HCT116 (cell line): Measurements from ENCODE around the gene RAD21L1. TPM values are rescaled to one million over a fixed set of nuclear protein-coding genes. Genes with fewer than 3 reads are reported as not detected.

Source experiments
- ATAC-seq: fragments of 200-7000 bp; cut with Tn5 transposase; 2 replicates; pipeline ENCODE4 v1.9.1; 2020; ENCODE audit warnings: mild to moderate bottlenecking, moderate library complexity
- BruUV-seq: library from RNA; stranded (reverse); fragments of 400-500 nt; replicated peaks from 2 replicates; lab custom pipeline; 2021; lab: Mats Ljungman, UMichigan
- CTCF ChIA-PET: fragments of 300-600 bp; sonication (Branson Sonifier 250); formaldehyde crosslinking; loops from one replicate; lab custom pipeline; 2021; ENCODE audit warnings: antibody characterized with exemption; lab: Charles Lee
- POLR2A ChIA-PET: fragments of 300-600, 350-600 bp; sonication (Branson Sonifier 250); formaldehyde crosslinking; loops from one replicate; lab custom pipeline; 2021; ENCODE audit warnings: antibody characterized with exemption; lab: Charles Lee
- RAD21 ChIA-PET, 2 experiments: fragments of 300-600 bp; sonication (Branson Sonifier 250); formaldehyde crosslinking; loops; one replicate each; lab custom pipeline; 2023; ENCODE audit warnings: low total read pairs in 2 of 2; ENCODE audit not compliant: uncharacterized antibody in 2 of 2, unreplicated experiment in 2 of 2, low non-redundant PET in 1 of 2; lab: Charles Lee
- DNase-seq: peaks from one replicate; pipeline ENCODE4 v3.0.0-alpha.2; 2010; ENCODE audit warnings: low read depth, low spot score
- H2AFZ ChIP-seq: fragments of 200-600 bp; shearing (Covaris generic), sonication (generic); 2 replicates; pipeline ENCODE4 v1.6.1; 2017; ENCODE audit warnings: low read depth, mixed run types, mixed read lengths, antibody characterized with exemption, low read length; ENCODE audit not compliant: poor library complexity, severe bottlenecking
- H3K27ac ChIP-seq: 2 replicates; pipeline ENCODE4 v1.5.1; 2012; ENCODE audit warnings: low read depth, low read length
- H3K27me3 ChIP-seq: fragments of 200-600 bp; sonication (generic); 2 replicates; pipeline ENCODE4 v1.6.1; 2016; ENCODE audit warnings: mixed run types, low read length, mixed read lengths; ENCODE audit not compliant: insufficient read depth
- H3K36me3 ChIP-seq, 2 experiments: fragments of 200-500 bp in 1 of 2; fragments of 200-600 bp in 1 of 2; sonication (Bioruptor generic) in 1 of 2; sonication (generic) in 1 of 2; 2 replicates each; pipeline versions ENCODE4 v1.5.1 to v1.6.1; 2014 to 2016; ENCODE audit warnings: low read length in 2 of 2, inconsistent platforms in 1 of 2, mixed read lengths in 1 of 2, mixed run types in 1 of 2; ENCODE audit not compliant: insufficient read depth in 2 of 2, control insufficient read depth in 1 of 2
- H3K4me1 ChIP-seq, 2 experiments: fragments of 200-600 bp in 1 of 2; sonication (generic) in 1 of 2; 2 replicates each; pipeline versions ENCODE4 v1.5.1 to v1.6.1; 2012 to 2017; ENCODE audit warnings: low read length in 2 of 2, inconsistent platforms in 1 of 2, mild to moderate bottlenecking in 1 of 2, mixed read lengths in 1 of 2, mixed run types in 1 of 2, moderate library complexity in 1 of 2; ENCODE audit not compliant: insufficient read depth in 2 of 2, control insufficient read depth in 1 of 2
- H3K4me2 ChIP-seq: fragments of 200-600 bp; sonication (generic); 2 replicates; pipeline ENCODE4 v1.6.1; 2017; ENCODE audit warnings: mixed run types, low read length, mixed read lengths
- H3K4me3 ChIP-seq, 2 experiments: fragments of 200-600 bp in 1 of 2; sonication (generic) in 1 of 2; replicated peaks in 1 of 2; 2 replicates each; pipeline ENCODE4 v1.5.1; 2011 to 2016; ENCODE audit warnings: low read length in 2 of 2, control low read depth in 1 of 2, low read depth in 1 of 2, mild to moderate bottlenecking in 1 of 2, mixed read lengths in 1 of 2, mixed run types in 1 of 2
- H3K79me2 ChIP-seq: fragments of 200-600 bp; sonication (generic); 2 replicates; pipeline ENCODE4 v1.6.1; 2017; ENCODE audit warnings: mild to moderate bottlenecking, mixed run types, low read length, moderate library complexity, mixed read lengths; ENCODE audit not compliant: insufficient read depth
- H3K9ac ChIP-seq: fragments of 200-600 bp; sonication (generic); 2 replicates; pipeline ENCODE4 v1.6.1; 2016; ENCODE audit warnings: low read length, mixed read lengths
- H3K9me2 ChIP-seq: fragments of 200-600 bp; sonication (generic), shearing (Covaris generic); 2 replicates; pipeline ENCODE4 v1.6.1; 2017; ENCODE audit warnings: mixed run types, mild to moderate bottlenecking, moderate library complexity; ENCODE audit not compliant: insufficient read depth
- H3K9me3 ChIP-seq, 2 experiments: fragments of 200-500 bp in 1 of 2; fragments of 200-600 bp in 1 of 2; sonication (Bioruptor generic) in 1 of 2; sonication (generic) in 1 of 2; 2 replicates each; pipeline ENCODE4 v1.6.1; 2014 to 2017; ENCODE audit warnings: low read length in 2 of 2, mixed read lengths in 2 of 2, inconsistent platforms in 1 of 2, low read depth in 1 of 2, mild to moderate bottlenecking in 1 of 2, mixed run types in 1 of 2, moderate library complexity in 1 of 2; ENCODE audit not compliant: control insufficient read depth in 1 of 2, insufficient read depth in 1 of 2
- H4K20me1 ChIP-seq: fragments of 200-600 bp; sonication (generic), shearing (Covaris generic); 2 replicates; pipeline ENCODE4 v1.6.1; 2017; ENCODE audit warnings: mixed run types, mild to moderate bottlenecking, moderate library complexity; ENCODE audit not compliant: insufficient read depth
- EGR1 ChIP-seq: IDR thresholded peaks from 2 replicates; pipeline ENCODE4 v1.6.1; 2012; ENCODE audit warnings: low read depth
- ELF1 ChIP-seq: IDR thresholded peaks from 2 replicates; pipeline ENCODE4 v1.6.1; 2012; ENCODE audit warnings: low read depth, borderline replicate concordance
- EZH2phosphoT487 ChIP-seq: fragments of 200-600 bp; IDR thresholded peaks from 2 replicates; pipeline ENCODE4 v1.6.1; 2018; ENCODE audit warnings: antibody characterized with exemption, borderline replicate concordance
- FOSL1 ChIP-seq: IDR thresholded peaks from 2 replicates; pipeline ENCODE4 v1.6.1; 2012; ENCODE audit warnings: low read depth
- JUND ChIP-seq: IDR thresholded peaks from 2 replicates; pipeline ENCODE4 v1.6.1; 2012
- RAD21 ChIP-seq: IDR thresholded peaks from 2 replicates; pipeline ENCODE4 v1.6.1; 2012; ENCODE audit warnings: low read depth, mild to moderate bottlenecking
- SP1 ChIP-seq: IDR thresholded peaks from 2 replicates; pipeline ENCODE4 v1.6.1; 2012; ENCODE audit warnings: low read depth
- SRF ChIP-seq: IDR thresholded peaks from 2 replicates; pipeline ENCODE4 v1.6.1; 2012; ENCODE audit warnings: low read depth
- TCF7L2 ChIP-seq: IDR thresholded peaks from 2 replicates; pipeline ENCODE4 v1.7.0; 2011; ENCODE audit warnings: borderline replicate concordance, inconsistent platforms; ENCODE audit not compliant: insufficient read depth, insufficient read length; ENCODE audit errors: extremely low read depth
- YY1 ChIP-seq: IDR thresholded peaks from 2 replicates; pipeline ENCODE4 v1.6.1; 2011; ENCODE audit warnings: low read length, low read depth, moderate library complexity, mild to moderate bottlenecking; ENCODE audit not compliant: insufficient replicate concordance; ENCODE audit errors: extremely low read depth
- ZFX ChIP-seq: fragments of 450-650 bp; IDR thresholded peaks from 2 replicates; pipeline ENCODE4 v1.6.1; 2017
- intact Hi-C: fragments of 100-400 bp; cut with micrococcal nuclease; formaldehyde crosslinking; loops from 2 replicates; pipeline ENCODE4 v1.10.0; 2022
- total RNA-seq: library from RNA; stranded (reverse); gene quantifications from one replicate; pipeline ENCODE4 v1.2.1, GENCODE V29; 2021; ENCODE audit not compliant: unreplicated experiment
- TF ChIP-seq, protein P1 (sequence below): IDR thresholded peaks from 2 replicates; pipeline ENCODE4 v1.6.1; 2012
- TF ChIP-seq, protein P2 (sequence below), 3 experiments: fragments of 200-600 bp in 1 of 3; sonication (generic) in 1 of 3; IDR thresholded peaks in 2 of 3; conservative IDR thresholded peaks in 1 of 3; 2 replicates each; pipeline ENCODE4 v1.5.1; 2012 to 2017; ENCODE audit warnings: low read depth in 2 of 3, low read length in 2 of 3, antibody characterized with exemption in 1 of 3, borderline replicate concordance in 1 of 3, control low read depth in 1 of 3, mild to moderate bottlenecking in 1 of 3, mixed read lengths in 1 of 3, mixed run types in 1 of 3, moderate library complexity in 1 of 3; ENCODE audit not compliant: insufficient read depth in 1 of 3
- TF ChIP-seq, protein P3 (sequence below): IDR thresholded peaks from 2 replicates; pipeline ENCODE4 v1.6.1; 2012

Gene RAD21L1
- total RNA-seq, 1 experiment from 2014 or later = 0.17 TPM

DNA sequence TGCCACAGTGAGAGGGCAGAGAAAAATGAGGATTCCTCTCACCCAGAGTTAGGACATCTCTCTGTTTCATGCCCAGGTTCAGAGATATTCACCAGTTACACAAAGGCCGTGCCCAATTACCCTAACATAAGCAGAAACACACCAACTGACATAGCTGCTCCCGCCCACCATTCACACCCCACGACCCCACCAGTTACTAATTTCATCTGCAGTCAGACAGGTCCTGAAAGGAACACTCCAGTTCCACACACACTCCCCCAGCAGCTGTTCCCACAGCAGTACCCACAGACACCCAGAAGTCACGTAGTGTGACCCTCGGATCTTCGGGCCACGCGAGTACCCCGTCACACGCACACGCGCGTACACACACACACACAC lies 41.6 kb upstream of the RAD21L1 start:
- no peak for ATAC-seq
- intact Hi-C loops = loop anchor here (10.0 kb wide), 1 partner anchor 369 kb away; no protein-coding TSS in a partner anchor
- POLR2A ChIA-PET = no interaction called here
- peaks cover under 1% of the 10 kb centered on the region; the same call in 1 of the 2 replicates for H3K27me3 ChIP-seq
- no peaks in the 10 kb centered on the region for H3K79me2 ChIP-seq
- H3K27ac ChIP-seq = no peak overlapping the region; the same call in 1 of the 2 replicates
- BruUV-seq = no TSS peak
- no peaks in the 10 kb centered on the region for H4K20me1 ChIP-seq
- H3K36me3 ChIP-seq = no peaks in the 10 kb centered on the region
- no peaks in the 10 kb centered on the region for H3K9me3 ChIP-seq
- H3K4me3 ChIP-seq = peak overlapping the region; percentile 51 to 59
- H3K9me2 ChIP-seq = no peaks in the 10 kb centered on the region
- no peak for DNase-seq
- RAD21 ChIA-PET = no interaction called here
- peak overlapping the region; percentile 58; the same call in 1 of the 2 replicates for H3K9ac ChIP-seq
- CTCF ChIA-PET = interaction anchor here (1.4 kb wide), 1 partner anchor 253 kb away, joined by 3 read pairs; no protein-coding TSS in a partner anchor
- no peak overlapping the region for H2AFZ ChIP-seq
- TF ChIP-seq, protein P1, sequence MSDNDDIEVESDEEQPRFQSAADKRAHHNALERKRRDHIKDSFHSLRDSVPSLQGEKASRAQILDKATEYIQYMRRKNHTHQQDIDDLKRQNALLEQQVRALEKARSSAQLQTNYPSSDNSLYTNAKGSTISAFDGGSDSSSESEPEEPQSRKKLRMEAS = no peak
- no peak for TF ChIP-seq EGR1
- no peak for TF ChIP-seq RAD21
- TF ChIP-seq SRF = no peak
- no peak for TF ChIP-seq JUND
- no peak for TF ChIP-seq ZFX
- TF ChIP-seq, protein P2, sequence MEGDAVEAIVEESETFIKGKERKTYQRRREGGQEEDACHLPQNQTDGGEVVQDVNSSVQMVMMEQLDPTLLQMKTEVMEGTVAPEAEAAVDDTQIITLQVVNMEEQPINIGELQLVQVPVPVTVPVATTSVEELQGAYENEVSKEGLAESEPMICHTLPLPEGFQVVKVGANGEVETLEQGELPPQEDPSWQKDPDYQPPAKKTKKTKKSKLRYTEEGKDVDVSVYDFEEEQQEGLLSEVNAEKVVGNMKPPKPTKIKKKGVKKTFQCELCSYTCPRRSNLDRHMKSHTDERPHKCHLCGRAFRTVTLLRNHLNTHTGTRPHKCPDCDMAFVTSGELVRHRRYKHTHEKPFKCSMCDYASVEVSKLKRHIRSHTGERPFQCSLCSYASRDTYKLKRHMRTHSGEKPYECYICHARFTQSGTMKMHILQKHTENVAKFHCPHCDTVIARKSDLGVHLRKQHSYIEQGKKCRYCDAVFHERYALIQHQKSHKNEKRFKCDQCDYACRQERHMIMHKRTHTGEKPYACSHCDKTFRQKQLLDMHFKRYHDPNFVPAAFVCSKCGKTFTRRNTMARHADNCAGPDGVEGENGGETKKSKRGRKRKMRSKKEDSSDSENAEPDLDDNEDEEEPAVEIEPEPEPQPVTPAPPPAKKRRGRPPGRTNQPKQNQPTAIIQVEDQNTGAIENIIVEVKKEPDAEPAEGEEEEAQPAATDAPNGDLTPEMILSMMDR (IDR thresholded peaks at IDR 0.05 in 2 of 3, conservative IDR thresholded peaks at IDR 0.05 in 1 of 3; ENCODE audit: borderline replicate concordance in 1 of 3, insufficient read depth in 1 of 3, low read depth in 2 of 3, low read length in 2 of 3) = no peak
- TF ChIP-seq FOSL1 = no peak
- TF ChIP-seq, protein P3, sequence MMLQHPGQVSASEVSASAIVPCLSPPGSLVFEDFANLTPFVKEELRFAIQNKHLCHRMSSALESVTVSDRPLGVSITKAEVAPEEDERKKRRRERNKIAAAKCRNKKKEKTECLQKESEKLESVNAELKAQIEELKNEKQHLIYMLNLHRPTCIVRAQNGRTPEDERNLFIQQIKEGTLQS = no peak
- no peak for TF ChIP-seq SP1
- TF ChIP-seq ELF1 = no peak
- TF ChIP-seq TCF7L2 = no peak
- TF ChIP-seq YY1 = no peak
- no peak for TF ChIP-seq EZH2phosphoT487
- peak overlapping the region; percentile 78 for H3K4me2 ChIP-seq
- H3K4me1 ChIP-seq = peaks cover 14 to 32% of the 10 kb centered on the region in 2 experiments; a peak in 3 of 4 replicates
